Mucosa of rectum (tissue), 2 donors: ENCODE results near the gene ADAMTSL2.

ENCODE experiments used
- H3K27ac ChIP-seq, 2 donors: one replicate each; pipeline ENCODE4 v1.7.0; 2013; ENCODE audit warnings: inconsistent platforms in 2 of 2, low read depth in 2 of 2, low read length in 2 of 2
- H3K27me3 ChIP-seq, 2 donors: one replicate each; pipeline ENCODE4 v1.7.0; 2013; ENCODE audit warnings: low read length in 2 of 2; ENCODE audit not compliant: control insufficient read depth in 2 of 2, insufficient read depth in 2 of 2
- H3K36me3 ChIP-seq, 2 donors: one replicate each; pipeline ENCODE4 v1.7.0; 2013; ENCODE audit warnings: low read length in 2 of 2; ENCODE audit not compliant: control insufficient read depth in 2 of 2, insufficient read depth in 2 of 2
- H3K4me1 ChIP-seq, 2 donors: one replicate each; pipeline ENCODE4 v1.7.0; 2013; ENCODE audit warnings: low read length in 2 of 2, mild to moderate bottlenecking in 1 of 2; ENCODE audit not compliant: control insufficient read depth in 2 of 2, insufficient read depth in 2 of 2
- H3K4me3 ChIP-seq, 2 donors: one replicate each; pipeline ENCODE4 v1.7.0; 2013; ENCODE audit warnings: low read length in 2 of 2
- H3K9ac ChIP-seq, 2 donors: one replicate each; pipeline ENCODE4 v1.7.0; 2013; ENCODE audit warnings: low read length in 2 of 2, low read depth in 1 of 2, mild to moderate bottlenecking in 1 of 2
- H3K9me3 ChIP-seq, 2 donors: one replicate each; pipeline ENCODE4 v1.7.0; 2013; ENCODE audit warnings: low read length in 2 of 2; ENCODE audit not compliant: control insufficient read depth in 2 of 2
- donor health status: healthy.
- donor health status: Normal muscosa, but diverticular disease.

Gene ADAMTSL2

GRCh38 chr9:133605446-133605845 lies 70.9 kb downstream of the ADAMTSL2 start:
- no peak overlapping the region for H3K9ac ChIP-seq
- no peak overlapping the region for H3K4me3 ChIP-seq
- no peaks in the 10 kb centered on the region for H3K9me3 ChIP-seq
- no peak overlapping the region for H3K27ac ChIP-seq
- no peaks in the 10 kb centered on the region for H3K36me3 ChIP-seq
- peaks cover 12 to 16% of the 10 kb centered on the region in 2 donors for H3K27me3 ChIP-seq
- H3K4me1 ChIP-seq: no peaks in the 10 kb centered on the region

GRCh38 chr9:133605856-133606707 lies 71.6 kb downstream of the ADAMTSL2 start:
- H3K9me3 ChIP-seq: no peaks in the 10 kb centered on the region
- H3K4me3 ChIP-seq: no peak overlapping the region
- no peak overlapping the region for H3K9ac ChIP-seq
- no peaks in the 10 kb centered on the region for H3K4me1 ChIP-seq
- H3K36me3 ChIP-seq: no peaks in the 10 kb centered on the region
- no peak overlapping the region for H3K27ac ChIP-seq
- peaks cover 12 to 16% of the 10 kb centered on the region in 2 donors for H3K27me3 ChIP-seq

DNA sequence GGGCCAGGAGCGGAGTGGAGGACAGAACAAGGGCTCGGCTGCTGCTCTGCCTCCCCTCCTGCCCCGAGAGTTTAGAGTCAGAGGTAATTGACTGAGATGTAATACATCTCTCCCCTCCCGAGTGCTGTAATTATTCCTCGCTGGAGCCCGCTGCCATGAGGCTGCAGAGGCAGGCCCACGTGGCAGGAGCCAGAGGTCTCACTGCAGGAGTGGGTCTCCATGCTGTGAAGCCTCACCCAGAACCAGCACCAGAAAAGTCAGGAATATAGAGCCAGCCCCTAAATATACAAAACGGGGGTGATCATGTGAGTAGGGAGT lies 72.2 kb downstream of the ADAMTSL2 start:
- peaks cover 13 to 16% of the 10 kb centered on the region in 2 donors for H3K27me3 ChIP-seq

DNA sequence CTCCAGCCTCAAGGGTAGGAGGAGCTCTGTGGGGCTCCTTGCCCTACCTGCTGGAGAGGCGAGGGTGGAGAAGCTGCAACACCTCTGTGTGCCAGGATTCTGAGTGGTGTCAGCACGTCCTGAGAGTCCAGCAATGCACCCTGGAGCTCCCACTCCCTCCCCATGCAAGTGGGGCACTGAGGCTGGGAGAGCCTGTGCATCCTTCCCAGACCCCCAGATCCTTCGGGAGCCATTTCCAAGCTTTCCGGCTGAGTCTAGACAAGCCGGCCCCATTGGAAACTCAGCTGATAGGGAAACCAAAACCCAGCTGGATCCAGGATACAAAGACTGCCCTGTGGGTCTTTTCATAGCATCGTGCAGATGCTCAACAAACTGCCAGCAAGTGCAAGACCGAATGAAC lies 72.9 kb downstream of the ADAMTSL2 start:
- H3K27ac ChIP-seq: no peak overlapping the region
- no peaks in the 10 kb centered on the region for H3K9me3 ChIP-seq
- H3K4me1 ChIP-seq: no peaks in the 10 kb centered on the region
- no peak overlapping the region for H3K9ac ChIP-seq
- no peaks in the 10 kb centered on the region for H3K36me3 ChIP-seq
- peaks cover 14 to 16% of the 10 kb centered on the region in 2 donors for H3K27me3 ChIP-seq
- H3K4me3 ChIP-seq: no peak overlapping the region

More for the DNA sequence above, 72.2 kb downstream of the ADAMTSL2 start:
- Histone ChIP-seq H3K4me3 (no peak overlapping the region), H3K36me3 (no peaks in the 10 kb centered on the region), H3K4me1 (no peaks in the 10 kb centered on the region), H3K27ac (no peak overlapping the region), H3K9ac (no peak overlapping the region), H3K9me3 (no peaks in the 10 kb centered on the region)

GRCh38 chr9:133607976-133608375 lies 73.5 kb downstream of the ADAMTSL2 start:
- Histone ChIP-seq H3K4me1 (no peaks in the 10 kb centered on the region), H3K9ac (no peak overlapping the region), H3K27me3 (peaks cover 14 to 16% of the 10 kb centered on the region in 2 donors), H3K4me3 (no peak overlapping the region), H3K36me3 (no peaks in the 10 kb centered on the region), H3K9me3 (no peaks in the 10 kb centered on the region), H3K27ac (no peak overlapping the region)

GRCh38 chr9:133608382-133608781 lies 73.9 kb downstream of the ADAMTSL2 start:
- no peaks in the 10 kb centered on the region for H3K36me3 ChIP-seq
- H3K9me3 ChIP-seq: no peaks in the 10 kb centered on the region
- H3K9ac ChIP-seq: no peak overlapping the region
- no peaks in the 10 kb centered on the region for H3K4me1 ChIP-seq
- H3K27ac ChIP-seq: no peak overlapping the region
- H3K4me3 ChIP-seq: no peak overlapping the region
- peaks cover 13 to 14% of the 10 kb centered on the region in 2 donors for H3K27me3 ChIP-seq

GRCh38 chr9:133608889-133609288 lies 74.4 kb downstream of the ADAMTSL2 start:
- H3K9me3 ChIP-seq: no peaks in the 10 kb centered on the region
- no peak overlapping the region for H3K27ac ChIP-seq
- peaks cover 11 to 14% of the 10 kb centered on the region in 2 donors for H3K27me3 ChIP-seq

DNA sequence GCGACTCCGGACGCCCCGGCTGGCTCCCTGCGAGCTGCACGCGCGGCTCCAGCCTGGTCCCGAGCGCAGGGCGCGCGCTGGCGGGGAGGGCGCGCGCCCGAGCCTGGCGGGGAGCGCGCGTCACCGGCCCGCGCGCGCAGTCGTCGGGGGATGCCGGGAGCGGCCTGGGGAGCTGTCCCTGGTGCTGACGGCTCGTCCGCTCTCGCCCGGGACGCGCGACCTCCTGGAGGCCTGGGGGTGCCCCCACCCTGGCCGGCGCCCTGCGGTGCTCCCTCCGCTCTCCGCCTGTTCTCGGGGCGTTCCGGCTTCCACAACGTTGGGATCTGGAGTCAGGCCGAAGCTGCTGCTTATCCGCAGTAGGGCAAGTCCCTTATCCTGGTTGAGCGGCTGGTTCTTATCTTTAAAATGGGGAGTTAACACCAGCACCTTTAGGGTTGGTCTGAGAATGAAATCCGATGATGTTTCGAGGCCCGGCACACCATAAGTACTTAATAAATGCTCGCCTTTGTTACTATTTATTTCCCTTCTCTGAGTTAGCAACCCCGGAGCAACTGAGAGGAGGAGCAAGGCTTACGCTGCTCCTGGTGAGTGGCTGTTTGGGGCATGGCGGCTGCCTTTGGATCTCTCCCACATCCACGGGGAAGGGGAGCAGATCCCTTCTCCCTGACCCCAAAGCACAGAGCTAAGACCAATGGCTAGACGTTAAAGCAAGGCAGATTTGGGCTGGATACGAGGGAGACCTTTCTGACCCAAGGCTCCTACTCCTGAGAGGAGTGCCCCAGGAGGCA lies 75.0 kb downstream of the ADAMTSL2 start, which contains the start of gene FAM163B:
Gene FAM163B (minus strand): TSS at position 79 of the 788 bp plus-strand sequence. CDS start 29,166 bp downstream, outside the sequence.
- Histone ChIP-seq H3K9me3 (no peaks in the 10 kb centered on the region), H3K4me3 (no peak within 1 kb of the TSS), H3K36me3 (no peaks in the 10 kb centered on the region), H3K27ac (no peak within 1 kb of the TSS), H3K9ac (no peak within 1 kb of the TSS), H3K4me1 (no peaks in the 10 kb centered on the region), H3K27me3 (peaks cover 11 to 15% of the 10 kb centered on the region in 2 donors)

More at GRCh38 chr9:133608889-133609288, 74.4 kb downstream of the ADAMTSL2 start:
- Histone ChIP-seq H3K4me1 (no peaks in the 10 kb centered on the region), H3K9ac (no peak overlapping the region), H3K36me3 (no peaks in the 10 kb centered on the region), H3K4me3 (no peak overlapping the region)

DNA sequence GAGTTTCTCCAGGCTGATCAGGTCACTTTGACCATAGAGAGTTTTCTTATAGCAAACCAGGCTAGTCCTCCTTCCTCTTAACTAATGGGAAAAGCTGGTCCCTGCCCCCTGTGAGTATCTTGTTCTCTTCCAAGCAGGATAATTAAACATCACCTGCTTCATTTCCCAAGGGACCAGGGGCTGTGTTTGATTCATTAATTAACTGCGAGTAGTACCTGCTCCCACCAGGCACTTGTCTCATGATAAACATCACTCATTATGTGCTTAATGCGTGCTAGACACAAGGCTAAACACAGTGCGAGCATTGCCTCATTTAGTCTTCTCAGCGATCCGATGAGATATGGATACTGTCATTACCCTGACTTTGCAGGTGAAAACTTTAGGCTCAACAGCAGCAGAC lies 76.3 kb downstream of the ADAMTSL2 start:
- Histone ChIP-seq H3K36me3 (no peaks in the 10 kb centered on the region), H3K27me3 (peaks cover 17 to 19% of the 10 kb centered on the region in 2 donors), H3K9me3 (no peaks in the 10 kb centered on the region), H3K27ac (no peak overlapping the region), H3K4me3 (no peak overlapping the region), H3K4me1 (no peaks in the 10 kb centered on the region), H3K9ac (no peak overlapping the region)

DNA sequence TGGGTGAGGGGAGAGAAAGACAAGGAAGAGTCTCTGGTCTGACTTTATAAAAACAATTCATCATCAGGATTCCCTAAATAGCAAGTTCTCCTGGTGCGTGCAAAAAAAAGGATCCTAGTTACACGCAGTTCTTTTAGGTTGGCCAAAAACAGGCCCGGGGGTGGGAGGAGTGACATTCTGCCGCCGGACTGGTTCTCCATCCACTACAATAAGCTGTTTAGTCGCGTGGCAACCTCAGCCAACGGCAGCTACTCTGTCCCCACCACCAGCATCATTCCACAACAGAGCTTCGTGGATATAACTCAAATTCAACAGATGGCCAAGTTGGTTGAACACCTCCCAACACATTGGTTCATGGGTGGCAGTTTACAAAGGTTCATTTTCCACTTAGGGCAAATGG lies 77.5 kb downstream of the ADAMTSL2 start:
- Histone ChIP-seq H3K9me3 (no peaks in the 10 kb centered on the region), H3K27me3 (peaks cover 16 to 19% of the 10 kb centered on the region in 2 donors), H3K27ac (no peak overlapping the region), H3K36me3 (no peaks in the 10 kb centered on the region), H3K9ac (no peak overlapping the region), H3K4me1 (no peaks in the 10 kb centered on the region), H3K4me3 (no peak overlapping the region)
